K562 (cell line): ENCODE results near the gene TRAPPC4. TPM values are rescaled to one million over a fixed set of nuclear protein-coding genes. Genes with fewer than 3 reads are reported as not detected.
A peak's percentile ranks its signal among the peaks of the same experiment; 100 is the strongest.

Source experiments
- CHD2 ChIP-seq: IDR thresholded peaks from 2 replicates; pipeline ENCODE4 v1.6.1; 2011; ENCODE audit warnings: low read depth, low read length
- CREBBP ChIP-seq: IDR thresholded peaks from one replicate; pipeline ENCODE4 v1.6.1; 2012; ENCODE audit warnings: low read depth, mild to moderate bottlenecking, control low read depth, inconsistent platforms, low read length
- FIP1L1 ChIP-seq: fragments of 200-400 bp; formaldehyde crosslinking; IDR thresholded peaks from 2 replicates; pipeline ENCODE4 v1.6.1; 2018; ENCODE audit warnings: mild to moderate bottlenecking, low read depth, low read length; ENCODE audit not compliant: poor library complexity, severe bottlenecking
- FOSL1 ChIP-seq: fragments of 200-800 bp; sonication (Bioruptor generic); conservative IDR thresholded peaks from 2 replicates; pipeline ENCODE4 v1.6.1; 2016; ENCODE audit warnings: missing genetic modification characterization, missing compliant biosample characterization
- HDAC8 ChIP-seq: fragments of 450-650 bp; IDR thresholded peaks from 2 replicates; pipeline ENCODE4 v1.6.1; 2016; ENCODE audit warnings: mild to moderate bottlenecking, missing genetic modification characterization, moderate library complexity, missing compliant biosample characterization
- HNRNPUL1 ChIP-seq: fragments of 200-400 bp; formaldehyde crosslinking; IDR thresholded peaks from 2 replicates; pipeline ENCODE4 v1.6.1; 2017; ENCODE audit warnings: low read length
- MBD2 ChIP-seq: sonication (generic); IDR thresholded peaks from 2 replicates; pipeline ENCODE4 v1.6.1; 2016; ENCODE audit warnings: low read depth, borderline replicate concordance
- MIER1 ChIP-seq: fragments of 450-650 bp; IDR thresholded peaks from 2 replicates; pipeline ENCODE4 v1.6.1; 2016; ENCODE audit warnings: antibody characterized with exemption, mild to moderate bottlenecking, low read depth
- MTA1 ChIP-seq: fragments of 450-650 bp; IDR thresholded peaks from 2 replicates; pipeline ENCODE4 v1.6.1; 2017; ENCODE audit warnings: borderline replicate concordance
- PML ChIP-seq: IDR thresholded peaks from 2 replicates; pipeline ENCODE4 v1.6.1; 2012; ENCODE audit warnings: low read length, inconsistent platforms
- RAD21 ChIP-seq, 2 experiments: fragments of 250-450 bp in 1 of 2; fragments of 450-650 bp in 1 of 2; sonication (Bioruptor Pico) in 1 of 2; formaldehyde crosslinking in 1 of 2; IDR thresholded peaks in 1 of 2; conservative IDR thresholded peaks in 1 of 2; 2 replicates each; pipeline versions ENCODE4 v1.4.0 to v1.8.0; 2020 to 2022; ENCODE audit warnings: mild to moderate bottlenecking in 2 of 2, moderate library complexity in 1 of 2
- SOX6 ChIP-seq: fragments of 450-650 bp; IDR thresholded peaks from 2 replicates; pipeline ENCODE4 v1.6.1; 2014; ENCODE audit warnings: mild to moderate bottlenecking
- SPI1 ChIP-seq: IDR thresholded peaks from 2 replicates; pipeline ENCODE4 v1.6.1; 2011; ENCODE audit warnings: low read depth, low read length, control low read depth, borderline replicate concordance
- ZBED1 ChIP-seq: IDR thresholded peaks from 2 replicates; pipeline ENCODE4 v1.6.1; 2014
- ZBTB11 ChIP-seq, 3 experiments: fragments of 200-800 bp in 1 of 3; fragments of 250-450 bp in 1 of 3; fragments of 450-650 bp in 1 of 3; sonication (Bioruptor Pico) in 1 of 3; sonication (Bioruptor generic) in 1 of 3; formaldehyde crosslinking in 1 of 3; IDR thresholded peaks; 2 replicates each; pipeline versions ENCODE4 v1.6.1 to v1.8.0; 2016 to 2022; ENCODE audit warnings: mild to moderate bottlenecking in 2 of 3, missing genetic modification characterization in 2 of 3, missing compliant biosample characterization in 1 of 3, moderate library complexity in 1 of 3
- ZNF280B ChIP-seq: fragments of 250-450 bp; sonication (Bioruptor Pico); IDR thresholded peaks from 2 replicates; pipeline ENCODE4 v1.5.1; 2021; ENCODE audit warnings: mild to moderate bottlenecking
- ZNF3 ChIP-seq: fragments of 250-450 bp; sonication (Bioruptor Pico); IDR thresholded peaks from 2 replicates; pipeline ENCODE4 v1.5.0; 2021; ENCODE audit warnings: mild to moderate bottlenecking, moderate library complexity
- ZNF551 ChIP-seq: fragments of 250-450 bp; sonication (Bioruptor Pico); IDR thresholded peaks from 2 replicates; pipeline ENCODE4 v1.5.0; 2021; ENCODE audit warnings: mild to moderate bottlenecking, moderate library complexity
- polyA plus RNA-seq, 8 experiments: library from polyadenylated mRNA; depleted of rRNA in 4 of 8; stranded (reverse) in 5 of 8; unstranded in 3 of 8; fragments of >200 nt; fragmentation: Nextera tagmentation in 2 of 8; fragmentation: Illumina TruSeq in 1 of 8; extraction: Ambion mirVana in 2 of 8; extraction: Trizol in 1 of 8; gene quantifications; 2 replicates each; pipeline versions ENCODE4 v1.2.1 to v1.2.3, GENCODE V29; 2011 to 2014; ENCODE audit warnings: inconsistent platforms in 1 of 8, missing spikeins in 1 of 8
- total RNA-seq, 7 experiments: library from RNA; depleted of rRNA in 6 of 7; stranded (reverse); fragments of >200 nt in 6 of 7; fragmentation: Illumina TruSeq in 2 of 7; extraction: Trizol in 2 of 7; gene quantifications; 2 replicates each; pipeline versions ENCODE4 v1.2.1 to v1.2.3, GENCODE V29; 2011 to 2021; ENCODE audit warnings: low replicate concordance in 1 of 7
- TF ChIP-seq, protein P1 (sequence below), 2 experiments: IDR thresholded peaks; 2 replicates each; pipeline ENCODE4 v1.6.1; 2012; ENCODE audit warnings: improper control_type of control experiment in 2 of 2, low read depth in 2 of 2, low read length in 2 of 2, borderline replicate concordance in 1 of 2
- TF ChIP-seq, protein P2 (sequence below): sonication (generic); formaldehyde crosslinking; IDR thresholded peaks from 2 replicates; pipeline ENCODE4 v1.8.1; 2022; ENCODE audit warnings: missing genetic modification reagents

Gene TRAPPC4
- total and polyA plus RNA-seq, 9 of the 15 experiments (the other 6 are each of a cell fraction or from before 2014, with no cell fraction given), result 121 to 524 (median 142) TPM

DNA sequence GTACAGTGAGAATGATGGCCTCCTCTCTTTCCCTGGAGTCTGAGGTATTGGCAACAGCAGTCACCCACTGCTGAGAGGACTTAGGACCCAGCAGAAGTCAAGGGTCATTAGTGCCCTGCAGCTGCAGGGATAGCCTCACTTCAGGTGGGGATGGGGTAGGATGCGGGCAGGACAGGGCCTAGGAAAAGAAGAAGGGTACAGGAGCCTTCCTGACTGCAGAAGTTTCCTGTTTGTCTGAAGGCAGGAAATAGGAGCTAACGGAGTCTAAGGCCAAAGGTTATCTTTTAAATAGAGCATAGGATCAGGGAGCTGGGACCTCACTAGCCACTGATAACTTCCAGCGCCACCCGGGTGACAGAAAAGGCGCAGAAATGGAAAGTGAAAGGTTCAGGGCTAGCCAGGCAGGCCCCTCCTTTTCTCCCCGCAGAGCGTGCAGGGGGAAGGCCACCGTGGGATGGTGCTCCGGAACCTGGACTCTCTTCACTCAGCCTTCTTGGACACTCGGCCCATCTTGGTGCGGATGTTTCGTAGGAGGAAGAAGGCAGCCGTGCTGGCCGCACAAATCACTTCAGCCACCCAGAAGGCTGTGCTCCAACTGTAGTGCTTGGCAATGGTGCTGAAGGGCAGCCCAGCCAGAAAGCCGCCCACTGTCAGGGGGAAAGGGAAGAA lies 6.0 kb downstream of the TRAPPC4 start (continued):
- TF ChIP-seq FOSL1 (tag), result 0 out of 2 replicates have a peak, but pooled peaks have one; percentile 9
- TF ChIP-seq, protein P1, sequence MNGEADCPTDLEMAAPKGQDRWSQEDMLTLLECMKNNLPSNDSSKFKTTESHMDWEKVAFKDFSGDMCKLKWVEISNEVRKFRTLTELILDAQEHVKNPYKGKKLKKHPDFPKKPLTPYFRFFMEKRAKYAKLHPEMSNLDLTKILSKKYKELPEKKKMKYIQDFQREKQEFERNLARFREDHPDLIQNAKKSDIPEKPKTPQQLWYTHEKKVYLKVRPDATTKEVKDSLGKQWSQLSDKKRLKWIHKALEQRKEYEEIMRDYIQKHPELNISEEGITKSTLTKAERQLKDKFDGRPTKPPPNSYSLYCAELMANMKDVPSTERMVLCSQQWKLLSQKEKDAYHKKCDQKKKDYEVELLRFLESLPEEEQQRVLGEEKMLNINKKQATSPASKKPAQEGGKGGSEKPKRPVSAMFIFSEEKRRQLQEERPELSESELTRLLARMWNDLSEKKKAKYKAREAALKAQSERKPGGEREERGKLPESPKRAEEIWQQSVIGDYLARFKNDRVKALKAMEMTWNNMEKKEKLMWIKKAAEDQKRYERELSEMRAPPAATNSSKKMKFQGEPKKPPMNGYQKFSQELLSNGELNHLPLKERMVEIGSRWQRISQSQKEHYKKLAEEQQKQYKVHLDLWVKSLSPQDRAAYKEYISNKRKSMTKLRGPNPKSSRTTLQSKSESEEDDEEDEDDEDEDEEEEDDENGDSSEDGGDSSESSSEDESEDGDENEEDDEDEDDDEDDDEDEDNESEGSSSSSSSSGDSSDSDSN (IDR thresholded peaks at IDR 0.05; ENCODE audit: borderline replicate concordance in 1 of 2, low read depth in 2 of 2, low read length in 2 of 2), result no peak
- TF ChIP-seq CREBBP, result no peak
- no peak for TF ChIP-seq MBD2
- no peak for TF ChIP-seq MTA1
- no peak for TF ChIP-seq HDAC8 (tag)
- no peak for TF ChIP-seq ZBED1
- no peak for TF ChIP-seq FIP1L1
- TF ChIP-seq ZNF280B (CRISPR knock-in tag), result no peak
- peak; percentile 42; the same call in 1 of the 2 replicates for TF ChIP-seq SOX6
- TF ChIP-seq SPI1, result no peak
- no peak for TF ChIP-seq ZBTB11 (CRISPR knock-in tag; IDR thresholded peaks at IDR 0.05)
- no peak for TF ChIP-seq ZNF551 (CRISPR knock-in tag)
- no peak for TF ChIP-seq CHD2
- no peak for TF ChIP-seq MIER1
- TF ChIP-seq HNRNPUL1, result 0 out of 2 replicates have a peak, but pooled peaks have one; percentile 48
- no peak for TF ChIP-seq RAD21 (CRISPR knock-in tag; conservative IDR thresholded peaks at IDR 0.05 in 1 of 2, IDR thresholded peaks at IDR 0.05 in 1 of 2)
- no peak for TF ChIP-seq ZNF3 (CRISPR knock-in tag)
- 0 out of 2 replicates have a peak, but pooled peaks have one; percentile 21 for TF ChIP-seq PML
- TF ChIP-seq, protein P2, sequence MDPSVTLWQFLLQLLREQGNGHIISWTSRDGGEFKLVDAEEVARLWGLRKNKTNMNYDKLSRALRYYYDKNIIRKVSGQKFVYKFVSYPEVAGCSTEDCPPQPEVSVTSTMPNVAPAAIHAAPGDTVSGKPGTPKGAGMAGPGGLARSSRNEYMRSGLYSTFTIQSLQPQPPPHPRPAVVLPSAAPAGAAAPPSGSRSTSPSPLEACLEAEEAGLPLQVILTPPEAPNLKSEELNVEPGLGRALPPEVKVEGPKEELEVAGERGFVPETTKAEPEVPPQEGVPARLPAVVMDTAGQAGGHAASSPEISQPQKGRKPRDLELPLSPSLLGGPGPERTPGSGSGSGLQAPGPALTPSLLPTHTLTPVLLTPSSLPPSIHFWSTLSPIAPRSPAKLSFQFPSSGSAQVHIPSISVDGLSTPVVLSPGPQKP (CRISPR knock-in tag), result no peak
